Neural progenitor cell (in vitro differentiated cells): ENCODE data around the gene ALMS1.

Experiments used
- CTCF ChIP-seq: fragments of 200-600 bp; sonication (generic); IDR thresholded peaks from 2 replicates; pipeline ENCODE4 v1.5.1; 2017; ENCODE audit warnings: antibody characterized with exemption, mild to moderate bottlenecking
- EZH2 ChIP-seq: fragments of 200-600 bp; sonication (generic); IDR thresholded peaks from 2 replicates; pipeline ENCODE4 v1.6.1; 2017; ENCODE audit warnings: antibody characterized with exemption, mild to moderate bottlenecking, moderate library complexity

GRCh38 chr2:73359915-73360697 lies 25.5 kb upstream of the ALMS1 start:
- TF ChIP-seq CTCF (peak; percentile 64), EZH2 (no peak)
